Lower leg skin (tissue), 3 donors: ENCODE results near the gene ABHD2.
"Not testable (repeated sequence)": the region's sequence is repeated elsewhere in the genome, so short reads cannot be mapped to it uniquely, and the experiment has no call there.

Experiments
- CTCF ChIP-seq, 3 donors: fragments of 450-650 bp; IDR thresholded peaks; one replicate each; pipeline ENCODE4 v1.5.1; 2016; ENCODE audit warnings: antibody characterized with exemption in 3 of 3, mild to moderate bottlenecking in 3 of 3, moderate library complexity in 2 of 3
- POLR2A ChIP-seq, 2 donors: fragments of 450-650 bp; IDR thresholded peaks; one replicate each; pipeline ENCODE4 v1.6.1; 2016 to 2017; ENCODE audit warnings: antibody characterized with exemption in 2 of 2, mild to moderate bottlenecking in 1 of 2, moderate library complexity in 1 of 2

- TF ChIP-seq CTCF, POLR2A (IDR thresholded peaks at IDR 0.05): not testable (repeated sequence)
These were observed 39.1 kb upstream of the ABHD2 start for GRCh38 chr15:89049016-89049666.
